Measurements from ENCODE around the gene LOXHD1.

The LOXHD1 gene

GRCh38 chr18:46541626-46542189 lies 115.3 kb downstream of the LOXHD1 start:
- no peak overlapping the region for H3K27ac ChIP-seq
- POLR2A ChIA-PET (ENCODE audit: low non-redundant PET) = no interaction called here
- CTCF ChIA-PET = no interaction called here
- TF ChIP-seq, protein P1, sequence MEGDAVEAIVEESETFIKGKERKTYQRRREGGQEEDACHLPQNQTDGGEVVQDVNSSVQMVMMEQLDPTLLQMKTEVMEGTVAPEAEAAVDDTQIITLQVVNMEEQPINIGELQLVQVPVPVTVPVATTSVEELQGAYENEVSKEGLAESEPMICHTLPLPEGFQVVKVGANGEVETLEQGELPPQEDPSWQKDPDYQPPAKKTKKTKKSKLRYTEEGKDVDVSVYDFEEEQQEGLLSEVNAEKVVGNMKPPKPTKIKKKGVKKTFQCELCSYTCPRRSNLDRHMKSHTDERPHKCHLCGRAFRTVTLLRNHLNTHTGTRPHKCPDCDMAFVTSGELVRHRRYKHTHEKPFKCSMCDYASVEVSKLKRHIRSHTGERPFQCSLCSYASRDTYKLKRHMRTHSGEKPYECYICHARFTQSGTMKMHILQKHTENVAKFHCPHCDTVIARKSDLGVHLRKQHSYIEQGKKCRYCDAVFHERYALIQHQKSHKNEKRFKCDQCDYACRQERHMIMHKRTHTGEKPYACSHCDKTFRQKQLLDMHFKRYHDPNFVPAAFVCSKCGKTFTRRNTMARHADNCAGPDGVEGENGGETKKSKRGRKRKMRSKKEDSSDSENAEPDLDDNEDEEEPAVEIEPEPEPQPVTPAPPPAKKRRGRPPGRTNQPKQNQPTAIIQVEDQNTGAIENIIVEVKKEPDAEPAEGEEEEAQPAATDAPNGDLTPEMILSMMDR (conservative IDR thresholded peaks at IDR 0.05; ENCODE audit: low read depth) = no peak
- DNase-seq (ENCODE audit: low spot score) = no peak

DNA sequence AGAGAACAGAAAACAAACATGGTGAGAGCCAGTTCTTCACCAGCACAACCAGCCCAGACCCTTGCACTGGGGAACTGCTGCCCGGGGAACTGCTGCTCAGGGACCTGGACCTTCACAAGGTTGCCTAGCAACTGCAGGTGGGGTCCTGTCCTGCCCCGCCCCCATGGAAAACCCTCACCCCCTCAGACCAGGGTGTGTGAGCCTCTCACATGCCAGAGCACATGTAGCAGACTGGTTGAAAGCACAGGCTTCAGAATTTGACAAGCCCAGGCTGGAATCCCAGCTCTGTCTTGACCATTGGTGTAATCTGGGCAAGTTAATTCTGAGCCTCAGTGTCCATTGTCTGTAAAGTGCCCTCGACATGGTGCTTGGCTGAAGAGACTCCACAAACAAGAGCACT lies 118.6 kb downstream of the LOXHD1 start:
- POLR2A ChIA-PET (ENCODE audit: low non-redundant PET) = no interaction called here
- CTCF ChIA-PET = no interaction called here

DNA sequence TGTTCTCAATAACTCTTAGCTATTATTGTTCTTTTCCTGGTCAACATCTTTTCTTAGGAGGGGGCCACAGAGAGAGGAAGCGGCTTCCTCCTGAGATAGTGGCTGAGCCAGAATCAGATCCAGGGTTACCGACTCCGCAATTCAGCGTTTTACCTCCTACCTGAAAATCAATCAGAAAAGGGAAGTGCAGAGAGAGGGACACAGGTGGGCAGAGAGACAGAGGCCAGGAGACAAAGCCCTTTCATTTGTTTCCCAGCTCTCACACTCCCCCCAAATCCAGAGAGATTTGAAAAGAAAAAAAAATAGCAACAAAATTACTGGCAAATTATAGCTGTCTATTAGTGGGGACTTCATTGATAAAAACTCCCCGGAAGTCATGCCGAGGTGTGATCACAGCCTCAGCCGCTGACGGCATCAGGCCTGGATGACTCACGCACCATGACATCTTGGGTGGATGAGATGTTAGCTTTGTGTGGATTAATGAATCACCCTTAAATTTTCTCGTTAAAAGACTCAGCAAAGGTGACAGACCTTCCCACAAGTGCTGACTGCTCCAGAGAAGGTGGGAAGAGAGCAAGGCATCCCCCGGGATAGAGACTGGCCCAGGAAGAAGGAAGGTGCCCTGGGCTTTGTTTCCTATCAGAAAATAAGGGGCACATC lies 120.7 kb downstream of the LOXHD1 start:
- TF ChIP-seq, protein P1 (conservative IDR thresholded peaks at IDR 0.05; ENCODE audit: low read depth) = no peak
- no peak overlapping the region for H3K27ac ChIP-seq
- CTCF ChIA-PET = interaction anchor here (0.8 kb wide), 1 partner anchor 287 kb away, joined by 4 read pairs; no protein-coding TSS in a partner anchor
- POLR2A ChIA-PET (ENCODE audit: low non-redundant PET) = no interaction called here
- peak; percentile 67 for DNase-seq (ENCODE audit: low spot score)

More for the DNA sequence above, 118.6 kb downstream of the LOXHD1 start:
- no peak overlapping the region for H3K27ac ChIP-seq
- DNase-seq (ENCODE audit: low spot score) = no peak
- TF ChIP-seq, protein P1 (conservative IDR thresholded peaks at IDR 0.05; ENCODE audit: low read depth) = no peak

GRCh38 chr18:46531482-46531881 lies 125.5 kb downstream of the LOXHD1 start:
- no peak overlapping the region for H3K27ac ChIP-seq
- no peak for DNase-seq (ENCODE audit: low spot score)
- TF ChIP-seq, protein P1 (conservative IDR thresholded peaks at IDR 0.05; ENCODE audit: low read depth) = no peak
- ChIA-PET CTCF (no interaction called here), POLR2A (ENCODE audit: low non-redundant PET) (no interaction called here)

DNA sequence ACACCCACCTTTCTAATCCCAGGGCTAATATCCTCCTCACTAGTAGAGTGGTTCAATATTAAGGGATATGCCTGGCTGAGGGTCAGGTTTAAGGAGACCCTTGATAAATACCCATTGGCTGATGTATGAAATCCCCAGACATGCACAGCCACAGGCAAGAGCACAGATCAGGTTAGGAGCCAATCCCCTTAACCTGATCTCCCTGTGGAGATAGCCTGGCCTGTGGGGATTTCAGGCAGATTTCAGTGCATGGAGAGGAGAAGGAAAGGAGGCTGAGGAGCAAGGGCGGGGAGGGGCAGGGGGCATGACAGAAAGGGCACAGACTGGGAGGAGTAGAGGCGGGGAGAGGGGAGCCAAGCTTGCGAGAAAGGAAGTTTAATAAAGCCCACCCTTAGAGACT lies 129.0 kb downstream of the LOXHD1 start:
- no peak overlapping the region for H3K27ac ChIP-seq
- DNase-seq (ENCODE audit: low spot score) = no peak
- ChIA-PET POLR2A (ENCODE audit: low non-redundant PET) (no interaction called here), CTCF (interaction anchor here (0.6 kb wide), 1 partner anchor 1396 kb away, joined by 3 read pairs; no protein-coding TSS in a partner anchor)
- TF ChIP-seq, protein P1 (conservative IDR thresholded peaks at IDR 0.05; ENCODE audit: low read depth) = no peak

- ChIA-PET POLR2A (ENCODE audit: low non-redundant PET) (no interaction called here), CTCF (interaction anchor here (0.8 kb wide), 1 partner anchor 138 kb away, joined by 3 read pairs; no protein-coding TSS in a partner anchor)
- DNase-seq (ENCODE audit: low spot score) = no peak
- no peak overlapping the region for H3K27ac ChIP-seq
- TF ChIP-seq, protein P1 (conservative IDR thresholded peaks at IDR 0.05; ENCODE audit: low read depth) = no peak
Measured at GRCh38 chr18:46519870-46520269, 137.2 kb downstream of the LOXHD1 start.

Measured in RWPE1 (cell line).